GM18498 (cell line): ENCODE results near the gene HLA-DQA1.
"Not testable (repeated sequence)": the region's sequence is repeated elsewhere in the genome, so short reads cannot be mapped to it uniquely, and the experiment has no call there.

Experiments used
- ATAC-seq: cut with Tn5 transposase; IDR thresholded peaks from one replicate; pipeline ENCODE4 v1.9.1; 2021; ENCODE audit warnings: mild to moderate bottlenecking, moderate library complexity; ENCODE audit not compliant: unreplicated experiment

HLA-DQA1 gene

GRCh38 chr6:32621372-32621771 lies 15.8 kb upstream of the HLA-DQA1 start:
- no peak for ATAC-seq

GRCh38 chr6:32622545-32623401 lies 14.4 kb upstream of the HLA-DQA1 start:
- ATAC-seq, result peak; percentile 71

- no peak for ATAC-seq
Measured at GRCh38 chr6:32623693-32624092, 13.5 kb upstream of the HLA-DQA1 start.

DNA sequence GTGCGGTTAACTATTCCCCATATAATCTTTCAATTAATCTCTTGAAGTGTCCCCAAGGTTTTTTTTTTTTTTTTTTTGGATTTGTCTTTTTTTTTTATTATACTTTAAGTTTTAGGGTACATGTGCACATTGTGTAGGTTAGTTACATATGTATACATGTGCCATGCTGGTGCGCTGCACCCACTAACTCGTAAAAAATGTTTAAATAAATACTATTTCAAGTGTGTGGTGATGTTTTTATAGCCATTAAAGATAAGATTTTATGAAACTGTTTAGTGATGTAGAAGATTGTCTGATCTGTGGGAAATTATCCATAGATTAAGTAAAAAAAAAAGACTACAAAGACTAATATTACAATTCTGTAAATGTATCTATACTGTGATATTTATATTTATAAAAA lies 12.6 kb upstream of the HLA-DQA1 start:
- ATAC-seq, result no peak

DNA sequence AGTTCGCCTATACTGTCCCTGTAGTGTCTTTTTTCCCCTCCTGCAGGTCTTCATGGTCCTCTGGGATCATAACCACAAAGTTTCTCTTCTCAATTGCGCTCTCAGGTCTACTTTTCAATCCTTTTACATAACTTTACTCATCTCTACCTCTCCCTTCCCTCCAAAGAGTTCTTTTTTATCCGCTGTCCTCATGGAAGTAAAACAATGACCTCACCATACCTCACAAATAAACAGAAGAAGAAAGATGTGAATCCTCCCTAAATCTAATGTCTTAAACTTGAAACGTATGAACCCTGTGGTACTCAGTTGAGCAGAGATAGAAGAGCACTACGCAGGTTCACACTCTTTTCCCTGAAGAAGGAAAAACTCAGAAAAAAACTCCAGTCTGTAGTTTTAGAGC lies 12.1 kb upstream of the HLA-DQA1 start:
- ATAC-seq, result no peak

DNA sequence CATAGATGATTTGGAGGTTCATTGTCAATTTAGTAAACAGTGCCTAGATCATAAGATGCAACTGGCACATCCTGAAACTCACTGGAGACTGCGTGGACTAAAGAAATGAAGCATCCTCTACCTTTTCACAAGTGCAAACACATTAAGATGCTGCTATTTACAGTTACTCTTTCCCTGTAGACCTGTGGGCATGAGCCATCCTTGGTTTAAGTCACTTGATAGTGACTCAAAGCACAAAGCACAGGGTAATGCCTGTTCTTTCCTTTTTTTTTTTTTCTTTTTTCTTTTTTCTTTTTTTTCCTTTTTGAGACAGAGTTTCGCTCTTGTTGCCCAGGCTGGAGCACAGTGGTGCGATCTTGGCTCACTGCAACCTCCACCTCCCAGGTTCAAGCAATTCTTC lies 10.0 kb upstream of the HLA-DQA1 start:
- ATAC-seq, result no peak

DNA sequence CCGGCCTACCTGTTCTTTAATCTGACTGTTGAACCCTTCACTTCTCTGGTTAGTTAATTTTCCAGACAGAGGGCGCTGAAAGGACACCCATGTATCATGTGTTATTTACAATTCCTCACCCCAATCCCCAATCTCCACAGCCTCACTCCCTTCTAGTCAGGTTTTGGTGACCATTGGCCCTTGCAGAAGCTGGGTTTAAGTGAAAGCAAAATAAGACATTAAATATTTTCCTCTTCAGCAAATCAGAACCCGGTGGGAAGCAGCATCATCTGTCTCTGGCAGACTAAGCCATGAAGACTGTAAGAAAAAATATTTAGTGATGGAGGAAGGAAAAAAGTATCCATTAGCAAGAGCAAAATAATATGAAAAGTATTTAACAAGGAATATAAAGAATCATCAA lies 9.4 kb upstream of the HLA-DQA1 start:
- ATAC-seq, result peak; percentile 44

DNA sequence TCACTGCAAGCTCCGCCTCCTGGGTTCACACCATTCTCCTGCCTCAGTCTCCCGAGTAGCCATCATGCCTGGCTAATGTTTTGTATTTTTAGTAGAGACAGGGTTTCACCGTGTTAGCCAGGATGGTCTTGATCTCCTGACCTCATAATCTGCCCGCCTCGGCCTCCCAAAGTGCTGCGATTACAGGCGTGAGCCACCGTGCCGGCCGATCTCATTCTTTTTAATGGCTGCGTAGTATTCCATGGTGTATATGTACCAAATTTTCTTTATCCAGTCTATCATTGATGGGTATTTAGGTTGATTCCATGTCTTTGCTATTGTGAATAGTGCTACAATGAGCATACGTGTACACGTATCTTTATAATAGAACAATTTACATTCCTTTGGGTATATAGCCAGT lies 7.4 kb upstream of the HLA-DQA1 start:
- not testable (repeated sequence) for ATAC-seq

- no peak for ATAC-seq
Measured at GRCh38 chr6:32635526-32636123, 1.6 kb upstream of the HLA-DQA1 start.

GRCh38 chr6:32637883-32638282 lies 677 bp downstream of the HLA-DQA1 start:
- ATAC-seq, result no peak

DNA sequence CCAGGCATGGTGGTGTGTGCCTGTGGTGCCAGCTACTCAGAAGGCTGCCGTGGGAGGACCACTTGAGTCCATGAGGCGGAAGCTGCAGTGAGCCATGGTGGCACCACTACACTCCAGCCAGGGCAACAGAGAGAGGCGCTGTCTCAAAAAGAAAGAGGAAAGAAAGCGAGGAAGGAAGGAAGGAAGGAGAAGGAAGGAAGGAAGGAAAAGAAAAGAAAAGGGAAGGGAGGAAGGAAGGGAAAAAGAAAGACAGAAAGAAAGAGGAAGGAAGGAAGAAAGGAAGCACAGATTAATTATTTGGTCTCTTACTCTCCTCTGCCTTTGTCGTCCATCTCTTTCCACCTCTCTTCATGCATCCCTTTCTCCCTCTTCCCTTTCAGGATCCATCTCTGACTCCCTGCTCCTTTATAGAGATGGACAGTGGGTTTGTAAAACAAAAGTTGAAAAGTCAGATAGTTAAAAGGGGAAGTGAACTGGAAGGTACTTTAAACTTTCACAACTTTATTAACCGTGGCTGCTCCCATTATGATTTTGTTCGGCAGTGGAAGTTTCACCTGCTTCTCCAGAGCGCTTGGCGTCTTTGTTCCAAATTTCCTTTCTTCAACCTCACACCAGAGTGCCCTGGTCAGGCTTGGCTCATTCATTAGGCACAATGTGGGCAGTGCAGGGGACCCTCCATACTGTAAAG lies 1.5 kb downstream of the HLA-DQA1 start:
- ATAC-seq, result no peak

DNA sequence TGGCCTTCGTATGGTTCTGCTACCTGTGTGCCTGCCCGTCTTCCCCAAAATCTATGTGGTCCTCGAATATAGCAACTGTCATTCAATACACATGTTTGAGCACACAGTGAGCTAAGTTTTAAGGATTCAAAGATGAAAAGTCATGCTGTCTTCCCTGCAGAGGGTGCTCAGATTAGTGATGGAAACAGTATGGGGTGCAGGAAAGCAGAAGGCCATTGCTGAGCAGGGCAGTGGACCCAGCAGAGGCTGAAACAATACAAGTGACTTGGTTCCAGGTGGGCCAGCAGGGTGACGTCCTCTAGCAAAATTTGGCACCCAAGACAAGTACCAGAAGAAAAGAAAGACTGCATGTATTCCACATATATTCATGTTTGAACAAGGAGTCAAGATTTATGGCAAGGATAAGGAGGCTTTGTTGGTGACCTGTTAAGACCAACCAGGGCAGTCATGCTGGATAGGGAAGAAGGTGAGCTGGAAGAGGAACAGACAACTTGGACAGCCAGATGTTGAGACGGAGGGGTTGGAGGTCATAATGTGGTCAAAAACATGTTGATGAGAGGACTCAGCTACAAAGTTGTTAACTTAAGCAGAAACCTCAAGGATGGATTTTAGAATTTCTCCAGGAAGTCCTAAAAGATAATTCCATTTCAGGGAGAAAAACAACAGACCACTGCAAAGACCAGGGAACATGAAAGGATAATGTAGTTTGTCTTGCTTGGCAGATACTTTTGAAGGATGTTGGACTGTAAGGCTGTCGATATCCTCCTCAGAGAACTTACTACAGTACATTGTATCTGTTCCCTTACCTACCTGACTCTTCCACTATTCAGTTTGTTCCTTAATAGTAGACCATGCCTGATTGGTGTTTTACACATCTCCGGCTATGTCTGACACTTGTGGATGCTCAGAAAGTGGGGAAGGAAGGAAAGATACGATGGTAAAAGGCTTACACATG lies 2.5 kb downstream of the HLA-DQA1 start:
- ATAC-seq, result no peak

- ATAC-seq, result no peak
Measured at GRCh38 chr6:32641122-32641521, 3.9 kb downstream of the HLA-DQA1 start.

GRCh38 chr6:32641785-32642719 lies 4.8 kb downstream of the HLA-DQA1 start:
- ATAC-seq, result not testable (repeated sequence)

DNA sequence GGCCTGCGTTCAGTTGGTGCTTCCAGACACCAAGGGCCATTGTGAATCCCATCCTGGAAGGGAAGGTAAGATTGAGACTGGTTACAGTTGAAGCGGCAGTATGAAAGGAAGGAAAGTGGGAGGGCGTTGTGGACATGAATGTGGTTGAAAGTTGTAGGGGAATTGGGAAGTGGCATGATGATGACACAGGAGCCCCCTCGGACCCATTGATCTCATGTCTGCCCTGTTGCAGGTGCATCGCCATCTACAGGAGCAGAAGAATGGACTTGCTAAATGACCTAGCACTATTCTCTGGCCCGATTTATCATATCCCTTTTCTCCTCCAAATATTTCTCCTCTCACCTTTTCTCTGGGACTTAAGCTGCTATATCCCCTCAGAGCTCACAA lies 5.5 kb downstream of the HLA-DQA1 start:
- ATAC-seq, result no peak

DNA sequence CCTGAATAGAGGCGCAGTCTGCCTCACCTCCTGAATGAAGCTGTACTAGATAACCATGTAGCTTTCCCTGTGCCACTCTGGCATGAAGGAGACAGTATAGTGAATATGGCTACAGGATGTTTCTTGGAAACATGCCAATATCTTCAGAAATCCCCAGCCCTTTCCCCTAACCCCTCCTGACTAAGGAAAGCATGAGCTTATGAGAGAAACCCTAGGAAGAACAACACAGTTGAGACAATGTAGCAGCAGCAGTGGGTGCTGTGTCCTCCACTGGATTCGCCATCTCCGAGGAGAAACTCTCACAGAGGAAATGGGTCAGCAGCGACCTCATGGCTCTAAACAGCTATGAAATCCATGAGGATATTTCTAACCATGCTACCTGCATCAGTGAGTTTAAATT lies 6.7 kb downstream of the HLA-DQA1 start:
- ATAC-seq, result no peak

DNA sequence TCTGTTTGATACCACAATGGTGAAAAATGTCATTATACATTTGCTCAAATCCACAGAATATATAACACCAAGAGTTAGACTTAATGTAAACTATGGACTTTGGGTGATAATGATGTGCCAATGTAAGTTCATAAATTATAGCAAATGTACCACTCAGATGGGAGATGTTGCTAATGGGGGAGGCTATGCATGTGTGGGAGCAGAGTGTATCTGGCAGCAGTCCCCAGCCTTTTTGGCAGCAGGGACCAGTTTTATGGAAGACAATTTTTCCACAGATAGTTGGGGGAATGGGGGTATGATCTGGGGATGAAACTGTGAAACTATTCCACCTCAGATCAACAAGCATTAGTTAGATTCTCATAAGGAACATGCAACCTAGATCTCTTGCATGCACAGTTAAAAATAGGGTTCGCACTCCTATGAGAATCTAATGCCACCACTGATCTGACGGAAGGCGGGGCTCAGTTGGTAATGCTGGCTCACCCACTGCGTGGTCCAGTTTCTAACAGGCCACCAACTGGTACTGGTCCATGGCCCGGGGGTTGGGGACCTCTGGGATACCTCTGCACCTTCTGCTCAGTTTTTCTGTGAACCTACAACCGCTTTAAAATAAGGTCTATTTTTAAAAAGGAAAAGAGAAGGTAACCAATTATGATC lies 8.0 kb downstream of the HLA-DQA1 start:
- no peak for ATAC-seq

GRCh38 chr6:32655203-32655710 lies 18.1 kb downstream of the HLA-DQA1 start:
- ATAC-seq, result no peak

DNA sequence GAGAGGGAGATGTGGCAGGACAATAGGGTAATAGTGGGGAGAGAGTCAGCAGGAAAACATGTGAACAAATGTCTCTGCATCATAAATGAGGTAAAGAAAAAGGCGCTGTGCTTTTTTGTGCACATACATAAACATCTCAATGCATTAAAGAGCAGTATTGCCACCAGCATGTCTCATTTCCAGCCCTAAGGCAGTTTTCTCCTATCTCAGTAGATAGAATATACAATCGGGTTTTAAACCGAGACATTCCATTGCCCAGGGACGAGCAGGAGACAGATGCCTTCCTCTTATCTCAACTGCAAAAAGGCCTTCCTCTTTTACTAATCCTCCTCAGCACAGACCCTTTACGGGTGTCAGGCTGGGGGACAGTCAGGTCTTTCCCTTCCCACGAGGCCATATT lies 20.1 kb downstream of the HLA-DQA1 start:
- not testable (repeated sequence) for ATAC-seq
